GM23338 (cell line): Measurements from ENCODE around the gene RRP12. TPM values are rescaled to one million over a fixed set of nuclear protein-coding genes. Genes with fewer than 3 reads are reported as not detected.

Source experiments
- ATAC-seq: fragments of 200-7000 bp; cut with Tn5 transposase; 3 replicates; pipeline ENCODE4 v1.9.1; 2020
- DNase-seq: peaks from one replicate; pipeline ENCODE4 v3.0.0-alpha.2; 2015; ENCODE audit warnings: low spot score
- H2AFZ ChIP-seq: fragments of 200-600 bp; sonication (generic); 2 replicates; pipeline ENCODE4 v1.8.0; 2016; ENCODE audit warnings: antibody characterized with exemption, mild to moderate bottlenecking, moderate library complexity
- H3F3A ChIP-seq: fragments of 200-600 bp; sonication (generic); replicated peaks from 2 replicates; pipeline ENCODE4 v1.8.0; 2017; ENCODE audit warnings: antibody characterized with exemption, mixed run types, low read depth
- H3K27ac ChIP-seq: fragments of 200-600 bp; sonication (generic); 2 replicates; pipeline ENCODE4 v1.6.1; 2016; ENCODE audit warnings: low read depth
- H3K27me3 ChIP-seq: fragments of 200-600 bp; sonication (generic); 2 replicates; pipeline ENCODE4 v1.8.0; 2016; ENCODE audit warnings: mild to moderate bottlenecking, mixed run types, moderate library complexity; ENCODE audit not compliant: insufficient read depth
- H3K36me3 ChIP-seq: fragments of 200-600 bp; sonication (generic); 2 replicates; pipeline ENCODE4 v1.8.0; 2016; ENCODE audit warnings: mild to moderate bottlenecking; ENCODE audit not compliant: insufficient read depth
- H3K4me1 ChIP-seq: fragments of 200-600 bp; sonication (generic); 2 replicates; pipeline ENCODE4 v1.8.0; 2016; ENCODE audit warnings: mild to moderate bottlenecking, moderate library complexity; ENCODE audit not compliant: insufficient read depth
- H3K4me2 ChIP-seq: fragments of 200-600 bp; sonication (generic); 2 replicates; pipeline ENCODE4 v1.7.1; 2017; ENCODE audit warnings: mixed run types
- H3K4me3 ChIP-seq: fragments of 200-600 bp; sonication (generic); 2 replicates; pipeline ENCODE4 v1.6.1; 2016; ENCODE audit warnings: mixed run types
- H3K79me2 ChIP-seq: fragments of 200-600 bp; sonication (generic); replicated peaks from 2 replicates; pipeline ENCODE4 v1.8.0; 2017; ENCODE audit warnings: mild to moderate bottlenecking; ENCODE audit not compliant: insufficient read depth
- H3K9me2 ChIP-seq: fragments of 200-600 bp; sonication (generic); 2 replicates; pipeline ENCODE4 v1.8.0; 2017; ENCODE audit not compliant: insufficient read depth
- H4K20me1 ChIP-seq: fragments of 200-600 bp; sonication (generic); replicated peaks from 2 replicates; pipeline ENCODE4 v1.8.0; 2017; ENCODE audit warnings: mild to moderate bottlenecking; ENCODE audit not compliant: insufficient read depth
- H3K27ac Mint-ChIP-seq: 2 replicates; pipeline ENCODE4 v1.8.0; 2020; ENCODE audit warnings: inconsistent platforms, mild to moderate bottlenecking, moderate library complexity, mixed read lengths
- H3K27me3 Mint-ChIP-seq: 3 replicates; pipeline ENCODE4 v1.8.0; 2022; ENCODE audit warnings: low read depth, mild to moderate bottlenecking, moderate library complexity, mixed read lengths, inconsistent platforms; ENCODE audit not compliant: insufficient read depth, poor library complexity
- H3K36me3 Mint-ChIP-seq: 3 replicates; pipeline ENCODE4 v1.8.0; 2021; ENCODE audit warnings: low read depth, mild to moderate bottlenecking, inconsistent platforms, moderate library complexity, mixed read lengths
- H3K4me1 Mint-ChIP-seq: 3 replicates; pipeline ENCODE4 v1.8.0; 2020; ENCODE audit warnings: mild to moderate bottlenecking, inconsistent platforms, mixed read lengths
- H3K4me3 Mint-ChIP-seq: 3 replicates; pipeline ENCODE4 v1.8.0; 2021; ENCODE audit warnings: moderate library complexity, mild to moderate bottlenecking, inconsistent platforms, mixed read lengths
- H3K9me3 Mint-ChIP-seq: 3 replicates; pipeline ENCODE4 v1.8.0; 2020; ENCODE audit warnings: moderate library complexity, mild to moderate bottlenecking, inconsistent platforms, mixed read lengths
- CREB1 ChIP-seq: fragments of 250-450 bp; sonication (Bioruptor Pico); IDR thresholded peaks from 2 replicates; pipeline ENCODE4 v1.5.0; 2020; ENCODE audit warnings: low read depth, mild to moderate bottlenecking, moderate library complexity
- EZH2phosphoT487 ChIP-seq: fragments of 200-600 bp; sonication (generic); IDR thresholded peaks from one replicate; pipeline ENCODE4 v1.8.1; 2018; ENCODE audit warnings: antibody characterized with exemption; ENCODE audit not compliant: unreplicated experiment
- JUNB ChIP-seq: IDR thresholded peaks from one replicate; pipeline ENCODE4 v1.6.1; 2016; ENCODE audit warnings: antibody characterized with exemption; ENCODE audit not compliant: unreplicated experiment
- NANOG ChIP-seq: IDR thresholded peaks from 2 replicates; pipeline ENCODE4 v1.6.1; 2016; ENCODE audit warnings: antibody characterized with exemption, borderline replicate concordance
- POLR2AphosphoS5 ChIP-seq: IDR thresholded peaks from 2 replicates; pipeline ENCODE4 v1.6.1; 2016; ENCODE audit warnings: antibody characterized with exemption, low read depth
- STAT1 ChIP-seq: IDR thresholded peaks from one replicate; pipeline ENCODE4 v1.6.1; 2016; ENCODE audit warnings: antibody characterized with exemption; ENCODE audit not compliant: unreplicated experiment
- ZNF114 ChIP-seq: fragments of 250-450 bp; sonication (Bioruptor Pico); IDR thresholded peaks from 2 replicates; pipeline ENCODE4 v1.5.0; 2020; ENCODE audit warnings: mild to moderate bottlenecking, moderate library complexity
- ZNF331 ChIP-seq: fragments of 250-450 bp; sonication (Bioruptor Pico); IDR thresholded peaks from 2 replicates; pipeline ENCODE4 v1.5.0; 2020; ENCODE audit warnings: low read depth, mild to moderate bottlenecking, moderate library complexity
- ZNF462 ChIP-seq: fragments of 250-450 bp; sonication (Bioruptor Pico); IDR thresholded peaks from 2 replicates; pipeline ENCODE4 v1.5.0; 2020; ENCODE audit warnings: mild to moderate bottlenecking, moderate library complexity
- polyA plus RNA-seq: library from polyadenylated mRNA; unstranded; fragments of >200 nt; fragmentation: Nextera tagmentation; extraction: Ambion mirVana; gene quantifications from 2 replicates; pipeline ENCODE4 v1.2.1, GENCODE V29; 2016
- total RNA-seq: library from RNA; depleted of rRNA; stranded (reverse); fragments of >200 nt; shearing (Covaris generic); gene quantifications from 2 replicates; pipeline ENCODE4 v1.2.3, GENCODE V29; 2014

RRP12 gene
- total and polyA plus RNA-seq, 2 experiments from 2014 or later: 53.4 to 62.6 TPM

GRCh38 chr10:97358781-97359180, 42.4 kb downstream of the RRP12 start:
- no peak overlapping the region for H2AFZ ChIP-seq
- Mint-ChIP-seq H3K9me3 (no peaks in the 10 kb centered on the region; the same call in 2 of the 3 replicates), H3K4me3 (no peak overlapping the region), H3K36me3 (peaks cover 58% of the 10 kb centered on the region), H3K27ac (no peak overlapping the region), H3K4me1 (peaks cover 5% of the 10 kb centered on the region; the same call in 2 of the 3 replicates), H3K27me3 (peaks cover 10% of the 10 kb centered on the region)
- ATAC-seq (no peak), DNase-seq (no peak)
- no peaks in the 10 kb centered on the region for H3K27me3 ChIP-seq
- H3K4me1 ChIP-seq: 0 out of 2 replicates have a peak, but pooled peaks cover 2% of the 10 kb centered on the region
- peaks cover 10% of the 10 kb centered on the region for H3F3A ChIP-seq
- TF ChIP-seq EZH2phosphoT487: no peak
- no peak for TF ChIP-seq NANOG
- no peak for TF ChIP-seq CREB1 (CRISPR knock-in tag)
- TF ChIP-seq ZNF462: no peak
- TF ChIP-seq POLR2AphosphoS5: no peak
- no peak for TF ChIP-seq ZNF114 (CRISPR knock-in tag)
- TF ChIP-seq STAT1: no peak
- TF ChIP-seq JUNB: no peak
- TF ChIP-seq ZNF331 (CRISPR knock-in tag): no peak
- no peak overlapping the region for H3K4me2 ChIP-seq
- peaks cover 17% of the 10 kb centered on the region; the same call in 1 of the 2 replicates for H3K36me3 ChIP-seq
- no peak overlapping the region for H3K27ac ChIP-seq
- no peak overlapping the region for H3K4me3 ChIP-seq
- no peaks in the 10 kb centered on the region for H3K79me2 ChIP-seq
- no peaks in the 10 kb centered on the region for H3K9me2 ChIP-seq
- no peaks in the 10 kb centered on the region; the same call in 1 of the 2 replicates for H4K20me1 ChIP-seq
